ENCODE measurements around the gene ALG2. TPM values are rescaled to one million over a fixed set of nuclear protein-coding genes. Genes with fewer than 3 reads are reported as not detected.

Gene ALG2
- polyA plus RNA-seq, 1 donor from 2014 or later, result 15.8 TPM

DNA sequence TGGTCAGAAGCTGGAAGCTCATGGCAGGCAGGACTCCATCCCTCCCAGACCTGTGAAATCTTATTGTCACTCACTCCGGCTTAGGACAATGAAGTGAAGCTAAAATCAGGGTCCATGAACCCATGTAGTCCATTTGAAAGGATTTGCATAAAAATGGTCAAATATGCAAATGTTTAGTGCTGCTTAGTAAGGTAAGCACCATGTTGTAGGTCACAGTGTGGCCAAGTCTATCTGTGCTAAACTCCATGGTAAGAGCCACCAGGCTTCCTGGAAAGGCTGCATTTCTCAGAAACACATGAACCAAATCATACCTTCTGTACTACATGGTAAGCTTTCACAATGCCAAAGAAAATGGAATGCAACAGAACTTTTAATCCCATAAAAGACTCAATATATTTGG lies 5.7 kb downstream of the ALG2 start:
- Histone ChIP-seq H2AFZ (ENCODE audit: low read depth, low read length) (no peak overlapping the region), H3K4me2 (ENCODE audit: low read length) (no peak overlapping the region), H4K20me1 (ENCODE audit: insufficient read depth) (no peaks in the 10 kb centered on the region), H3K9ac (ENCODE audit: low read length) (no peak overlapping the region), H3K27ac (ENCODE audit: low read length) (no peak overlapping the region), H3K27me3 (ENCODE audit: insufficient read depth, low read depth, low read length) (no peaks in the 10 kb centered on the region), H3K9me3 (ENCODE audit: low read length) (no peaks in the 10 kb centered on the region), H3K36me3 (ENCODE audit: insufficient read depth, low read length) (peaks cover 12% of the 10 kb centered on the region), H3K4me3 (ENCODE audit: low read length) (no peak overlapping the region), H3K9me2 (ENCODE audit: insufficient read depth, low read length) (no peaks in the 10 kb centered on the region), H3K79me2 (replicated peaks; ENCODE audit: insufficient read depth, low read length) (peaks cover 24% of the 10 kb centered on the region), H3F3A (ENCODE audit: insufficient read depth, low read length, poor library complexity, severe bottlenecking) (no peaks in the 10 kb centered on the region)
- no peak for TF ChIP-seq EZH2 (IDR thresholded peaks at IDR 0.05; ENCODE audit: borderline replicate concordance, insufficient read depth, low read length, poor library complexity, severe bottlenecking)
- no peak for TF ChIP-seq EP300 (conservative IDR thresholded peaks at IDR 0.05; ENCODE audit: poor library complexity, severe bottlenecking)
- TF ChIP-seq SMC3 (conservative IDR thresholded peaks at IDR 0.05; ENCODE audit: poor library complexity), result no peak
- no peak for TF ChIP-seq MXI1 (conservative IDR thresholded peaks at IDR 0.05; ENCODE audit: poor library complexity, severe bottlenecking)
- no peak for TF ChIP-seq RAD21 (conservative IDR thresholded peaks at IDR 0.05)
- TF ChIP-seq, protein P1, sequence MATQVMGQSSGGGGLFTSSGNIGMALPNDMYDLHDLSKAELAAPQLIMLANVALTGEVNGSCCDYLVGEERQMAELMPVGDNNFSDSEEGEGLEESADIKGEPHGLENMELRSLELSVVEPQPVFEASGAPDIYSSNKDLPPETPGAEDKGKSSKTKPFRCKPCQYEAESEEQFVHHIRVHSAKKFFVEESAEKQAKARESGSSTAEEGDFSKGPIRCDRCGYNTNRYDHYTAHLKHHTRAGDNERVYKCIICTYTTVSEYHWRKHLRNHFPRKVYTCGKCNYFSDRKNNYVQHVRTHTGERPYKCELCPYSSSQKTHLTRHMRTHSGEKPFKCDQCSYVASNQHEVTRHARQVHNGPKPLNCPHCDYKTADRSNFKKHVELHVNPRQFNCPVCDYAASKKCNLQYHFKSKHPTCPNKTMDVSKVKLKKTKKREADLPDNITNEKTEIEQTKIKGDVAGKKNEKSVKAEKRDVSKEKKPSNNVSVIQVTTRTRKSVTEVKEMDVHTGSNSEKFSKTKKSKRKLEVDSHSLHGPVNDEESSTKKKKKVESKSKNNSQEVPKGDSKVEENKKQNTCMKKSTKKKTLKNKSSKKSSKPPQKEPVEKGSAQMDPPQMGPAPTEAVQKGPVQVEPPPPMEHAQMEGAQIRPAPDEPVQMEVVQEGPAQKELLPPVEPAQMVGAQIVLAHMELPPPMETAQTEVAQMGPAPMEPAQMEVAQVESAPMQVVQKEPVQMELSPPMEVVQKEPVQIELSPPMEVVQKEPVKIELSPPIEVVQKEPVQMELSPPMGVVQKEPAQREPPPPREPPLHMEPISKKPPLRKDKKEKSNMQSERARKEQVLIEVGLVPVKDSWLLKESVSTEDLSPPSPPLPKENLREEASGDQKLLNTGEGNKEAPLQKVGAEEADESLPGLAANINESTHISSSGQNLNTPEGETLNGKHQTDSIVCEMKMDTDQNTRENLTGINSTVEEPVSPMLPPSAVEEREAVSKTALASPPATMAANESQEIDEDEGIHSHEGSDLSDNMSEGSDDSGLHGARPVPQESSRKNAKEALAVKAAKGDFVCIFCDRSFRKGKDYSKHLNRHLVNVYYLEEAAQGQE (IDR thresholded peaks at IDR 0.05; ENCODE audit: borderline replicate concordance), result no peak
- no peak for TF ChIP-seq TAF1 (IDR thresholded peaks at IDR 0.05; ENCODE audit: low read depth)
- TF ChIP-seq POLR2AphosphoS5 (IDR thresholded peaks at IDR 0.05), result no peak
- TF ChIP-seq, protein P2, sequence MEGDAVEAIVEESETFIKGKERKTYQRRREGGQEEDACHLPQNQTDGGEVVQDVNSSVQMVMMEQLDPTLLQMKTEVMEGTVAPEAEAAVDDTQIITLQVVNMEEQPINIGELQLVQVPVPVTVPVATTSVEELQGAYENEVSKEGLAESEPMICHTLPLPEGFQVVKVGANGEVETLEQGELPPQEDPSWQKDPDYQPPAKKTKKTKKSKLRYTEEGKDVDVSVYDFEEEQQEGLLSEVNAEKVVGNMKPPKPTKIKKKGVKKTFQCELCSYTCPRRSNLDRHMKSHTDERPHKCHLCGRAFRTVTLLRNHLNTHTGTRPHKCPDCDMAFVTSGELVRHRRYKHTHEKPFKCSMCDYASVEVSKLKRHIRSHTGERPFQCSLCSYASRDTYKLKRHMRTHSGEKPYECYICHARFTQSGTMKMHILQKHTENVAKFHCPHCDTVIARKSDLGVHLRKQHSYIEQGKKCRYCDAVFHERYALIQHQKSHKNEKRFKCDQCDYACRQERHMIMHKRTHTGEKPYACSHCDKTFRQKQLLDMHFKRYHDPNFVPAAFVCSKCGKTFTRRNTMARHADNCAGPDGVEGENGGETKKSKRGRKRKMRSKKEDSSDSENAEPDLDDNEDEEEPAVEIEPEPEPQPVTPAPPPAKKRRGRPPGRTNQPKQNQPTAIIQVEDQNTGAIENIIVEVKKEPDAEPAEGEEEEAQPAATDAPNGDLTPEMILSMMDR (IDR thresholded peaks at IDR 0.05; ENCODE audit: poor library complexity, severe bottlenecking), result no peak

DNA sequence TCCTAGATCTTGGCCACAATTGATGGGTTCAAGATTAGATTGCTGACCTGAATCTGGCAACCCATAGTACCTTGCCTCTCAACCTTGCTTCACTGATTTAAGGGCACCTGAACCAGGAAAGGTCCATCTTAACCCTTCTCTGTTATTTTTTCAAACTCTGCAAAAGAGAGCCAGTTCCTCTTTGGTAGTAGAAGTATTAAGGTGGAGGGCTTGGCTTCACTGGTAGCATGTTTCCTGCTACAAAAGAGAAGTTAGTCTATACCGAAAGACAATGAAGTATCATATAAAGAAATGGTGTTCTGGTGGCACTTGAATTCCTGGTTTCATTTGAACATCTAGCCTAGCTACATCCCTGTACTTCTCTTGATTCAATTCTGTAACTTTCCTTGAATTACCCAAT lies 8.5 kb downstream of the ALG2 start:
- H3K27me3 ChIP-seq (ENCODE audit: insufficient read depth, low read depth, low read length), result no peaks in the 10 kb centered on the region
- H2AFZ ChIP-seq (ENCODE audit: low read depth, low read length), result no peak overlapping the region
- no peaks in the 10 kb centered on the region for H3K79me2 ChIP-seq (replicated peaks; ENCODE audit: insufficient read depth, low read length)
- H3F3A ChIP-seq (ENCODE audit: insufficient read depth, low read length, poor library complexity, severe bottlenecking), result no peaks in the 10 kb centered on the region
- no peaks in the 10 kb centered on the region for H3K9me3 ChIP-seq (ENCODE audit: low read length)
- no peak for TF ChIP-seq SMC3 (conservative IDR thresholded peaks at IDR 0.05; ENCODE audit: poor library complexity)
- no peak for TF ChIP-seq POLR2AphosphoS5 (IDR thresholded peaks at IDR 0.05)
- TF ChIP-seq EZH2 (IDR thresholded peaks at IDR 0.05; ENCODE audit: borderline replicate concordance, insufficient read depth, low read length, poor library complexity, severe bottlenecking), result no peak
- TF ChIP-seq TAF1 (IDR thresholded peaks at IDR 0.05; ENCODE audit: low read depth), result no peak
- TF ChIP-seq EP300 (conservative IDR thresholded peaks at IDR 0.05; ENCODE audit: poor library complexity, severe bottlenecking), result no peak
- no peak for TF ChIP-seq RAD21 (conservative IDR thresholded peaks at IDR 0.05)
- no peak for TF ChIP-seq MXI1 (conservative IDR thresholded peaks at IDR 0.05; ENCODE audit: poor library complexity, severe bottlenecking)
- TF ChIP-seq, protein P1 (IDR thresholded peaks at IDR 0.05; ENCODE audit: borderline replicate concordance), result no peak
- TF ChIP-seq, protein P2 (IDR thresholded peaks at IDR 0.05; ENCODE audit: poor library complexity, severe bottlenecking), result no peak
- H3K9ac ChIP-seq (ENCODE audit: low read length), result no peak overlapping the region
- peaks cover 9% of the 10 kb centered on the region for H3K36me3 ChIP-seq (ENCODE audit: insufficient read depth, low read length)
- H3K4me3 ChIP-seq (ENCODE audit: low read length), result no peak overlapping the region
- H3K4me2 ChIP-seq (ENCODE audit: low read length), result no peak overlapping the region
- no peaks in the 10 kb centered on the region for H3K9me2 ChIP-seq (ENCODE audit: insufficient read depth, low read length)
- H4K20me1 ChIP-seq (ENCODE audit: insufficient read depth), result no peaks in the 10 kb centered on the region
- no peak overlapping the region for H3K27ac ChIP-seq (ENCODE audit: low read length)
